Measurements from ENCODE around the gene NWD2. TPM values are rescaled to one million over a fixed set of nuclear protein-coding genes. Genes with fewer than 3 reads are reported as not detected.
"Not testable (repeated sequence)": the region's sequence is repeated elsewhere in the genome, so short reads cannot be mapped to it uniquely, and the experiment has no call there.

NWD2 gene
- total RNA-seq, 1 donor from 2014 or later, result 2.4 TPM

- DNase-seq (ENCODE audit: low spot score), result not testable (repeated sequence)
These were observed 250.8 kb downstream of the NWD2 start for GRCh38 chr4:37495353-37495752.

Measured in umbilical cord (tissue), 2 donors.